ENCODE data around the gene RNF150.

The RNF150 gene

GRCh38 chr4:141009129-141009528 is 124.1 kb downstream of the RNF150 start:
- Histone ChIP-seq H3K9me3 (ENCODE audit: control insufficient read depth, insufficient read depth, low read depth, low read length) (no peaks in the 10 kb centered on the region), H3K36me3 (ENCODE audit: control insufficient read depth in 2 of 2, insufficient read depth in 1 of 2, low read length in 2 of 2) (no peaks in the 10 kb centered on the region), H3K27ac (ENCODE audit: extremely low read depth, low read depth, low read length) (no peak overlapping the region), H3K4me1 (ENCODE audit: control insufficient read depth, insufficient read depth, low read length) (no peaks in the 10 kb centered on the region), H3K4me3 (ENCODE audit: low read depth, low read length) (no peak overlapping the region)
- ChIA-PET POLR2A (no interaction called here), CTCF (no interaction called here)
- TF ChIP-seq REST (tag by site-specific recombination; IDR thresholded peaks at IDR 0.05) (no peak), ZFP41 (tag by site-specific recombination; IDR thresholded peaks at IDR 0.05; ENCODE audit: borderline replicate concordance) (no peak), ZEB2 (tag by site-specific recombination; IDR thresholded peaks at IDR 0.05) (no peak), PATZ1 (tag by site-specific recombination; IDR thresholded peaks at IDR 0.05) (no peak), ZNF549 (tag by site-specific recombination; IDR thresholded peaks at IDR 0.05) (no peak), ZNF837 (tag by site-specific recombination; IDR thresholded peaks at IDR 0.05) (no peak), ATF2 (tag by site-specific recombination; IDR thresholded peaks at IDR 0.05; ENCODE audit: low read depth) (no peak), ZNF280D (tag by site-specific recombination; IDR thresholded peaks at IDR 0.05) (no peak), ZNF561 (tag by site-specific recombination; IDR thresholded peaks at IDR 0.05; ENCODE audit: borderline replicate concordance) (no peak), ZNF423 (tag by site-specific recombination; IDR thresholded peaks at IDR 0.05) (no peak), ZNF112 (tag by site-specific recombination; IDR thresholded peaks at IDR 0.05) (no peak), ZNF747 (tag by site-specific recombination; IDR thresholded peaks at IDR 0.05) (no peak), KLF1 (tag by site-specific recombination; IDR thresholded peaks at IDR 0.05) (no peak), ZNF626 (tag by site-specific recombination; IDR thresholded peaks at IDR 0.05) (no peak), ZBTB26 (tag by site-specific recombination; optimal IDR thresholded peaks at IDR 0.05) (no peak), ZBTB44 (tag by site-specific recombination; IDR thresholded peaks at IDR 0.05) (no peak), SCRT2 (tag by site-specific recombination; IDR thresholded peaks at IDR 0.05) (no peak), ZNF692 (tag by site-specific recombination; IDR thresholded peaks at IDR 0.05) (no peak), ZNF416 (tag by site-specific recombination; IDR thresholded peaks at IDR 0.05) (no peak), ZNF223 (tag by site-specific recombination; IDR thresholded peaks at IDR 0.05) (no peak)
